HS-5 (cell line): ENCODE results near the gene VSIG8.

Source experiments
- DNase-seq: peaks from one replicate; pipeline ENCODE4 v3.0.0-alpha.2; 2012; ENCODE audit warnings: low read depth

VSIG8 gene

DNA sequence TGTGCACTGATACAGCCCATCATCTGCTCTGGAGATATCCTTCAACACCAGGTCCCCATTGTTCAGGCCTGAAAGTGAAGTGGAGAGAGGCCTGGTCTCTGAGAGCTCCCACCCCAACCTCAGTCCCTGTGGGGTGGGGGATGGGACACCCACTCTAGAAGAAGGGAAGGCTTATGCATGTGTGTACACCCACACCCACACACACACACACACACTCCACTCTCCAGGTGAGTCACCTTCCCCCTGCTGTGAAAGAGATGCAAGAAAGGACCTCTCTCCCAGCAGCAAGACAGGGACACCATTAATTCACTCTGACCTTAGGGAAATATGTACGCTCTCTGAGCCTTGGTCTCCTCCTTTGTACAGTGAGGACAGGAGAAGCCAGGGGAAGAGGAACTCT lies 5.9 kb downstream of the VSIG8 start:
- DNase-seq, result no peak

DNA sequence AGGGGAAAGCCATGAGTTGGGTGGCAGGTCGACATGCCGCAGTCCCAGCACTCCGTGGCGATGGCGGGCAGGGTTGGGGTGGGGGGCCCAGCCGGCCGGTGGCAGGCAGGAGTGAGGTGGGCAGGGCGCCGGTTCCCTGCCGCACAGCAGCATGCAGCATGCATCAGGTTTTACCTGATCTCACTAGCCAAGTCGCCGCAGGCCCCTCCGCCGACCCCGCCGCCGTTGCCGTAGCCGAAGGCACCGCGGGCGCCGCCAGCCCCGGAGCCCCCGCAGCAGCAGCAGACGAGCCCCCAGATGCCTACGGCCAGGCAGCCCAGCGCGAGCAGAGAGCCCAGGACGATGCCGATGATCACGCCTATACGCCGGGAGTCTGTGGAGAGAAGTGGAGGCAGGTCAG lies 6.7 kb downstream of the VSIG8 start:
- DNase-seq, result no peak

DNA sequence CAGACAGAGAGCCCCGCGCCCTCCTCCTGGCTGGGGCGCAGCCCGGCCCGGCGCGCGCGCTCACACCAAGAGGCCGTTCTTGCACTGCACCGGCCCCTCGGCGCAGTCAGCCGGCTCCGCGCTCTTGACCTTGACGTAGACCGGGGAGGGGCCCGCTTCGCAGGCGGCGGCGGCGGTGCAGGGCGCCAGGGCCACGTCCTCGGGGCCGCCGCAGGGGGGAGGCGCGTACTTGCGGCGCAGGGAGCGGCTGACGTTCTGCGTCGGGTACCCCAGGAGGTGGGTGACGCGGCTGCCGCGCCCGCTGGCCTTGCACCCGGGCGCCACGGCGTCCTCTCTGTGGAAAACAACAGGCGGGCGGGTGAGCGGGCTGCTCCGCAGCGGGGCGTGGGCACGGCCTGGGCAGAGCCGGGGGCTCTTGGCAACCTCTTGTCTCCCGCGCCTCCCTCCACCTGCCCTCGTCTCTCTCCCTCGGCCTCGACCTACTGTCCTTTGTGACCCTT lies 7.7 kb downstream of the VSIG8 start:
- no peak for DNase-seq

DNA sequence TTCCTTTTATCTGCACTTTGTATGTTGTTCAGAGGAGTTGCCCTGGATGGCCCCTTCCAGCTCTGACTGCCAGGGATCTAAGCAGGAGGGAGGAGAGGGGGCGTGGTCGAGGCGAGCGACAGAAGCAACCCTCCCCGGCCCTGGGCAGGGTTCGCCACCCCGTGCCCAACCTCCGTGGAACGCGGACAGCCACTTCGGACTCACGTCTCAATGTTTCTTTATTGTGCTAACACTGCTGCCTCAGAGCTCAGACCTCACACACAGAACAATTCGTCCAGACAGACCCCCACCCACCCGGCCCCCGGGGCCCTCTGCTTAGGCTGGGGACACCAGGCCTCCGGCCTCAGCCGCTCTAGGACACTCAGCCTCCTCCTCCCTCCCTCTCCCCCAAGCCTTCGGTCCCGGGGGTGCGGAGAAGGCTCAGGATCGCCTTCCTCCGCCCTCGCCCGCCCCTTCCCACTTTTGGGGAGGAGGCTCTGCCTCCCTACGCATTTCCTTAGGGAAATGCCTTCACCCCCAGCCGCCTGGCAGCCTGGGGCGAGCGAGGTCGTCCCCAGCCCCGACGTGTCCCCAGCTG lies 8.3 kb downstream of the VSIG8 start:
- DNase-seq, result no peak

DNA sequence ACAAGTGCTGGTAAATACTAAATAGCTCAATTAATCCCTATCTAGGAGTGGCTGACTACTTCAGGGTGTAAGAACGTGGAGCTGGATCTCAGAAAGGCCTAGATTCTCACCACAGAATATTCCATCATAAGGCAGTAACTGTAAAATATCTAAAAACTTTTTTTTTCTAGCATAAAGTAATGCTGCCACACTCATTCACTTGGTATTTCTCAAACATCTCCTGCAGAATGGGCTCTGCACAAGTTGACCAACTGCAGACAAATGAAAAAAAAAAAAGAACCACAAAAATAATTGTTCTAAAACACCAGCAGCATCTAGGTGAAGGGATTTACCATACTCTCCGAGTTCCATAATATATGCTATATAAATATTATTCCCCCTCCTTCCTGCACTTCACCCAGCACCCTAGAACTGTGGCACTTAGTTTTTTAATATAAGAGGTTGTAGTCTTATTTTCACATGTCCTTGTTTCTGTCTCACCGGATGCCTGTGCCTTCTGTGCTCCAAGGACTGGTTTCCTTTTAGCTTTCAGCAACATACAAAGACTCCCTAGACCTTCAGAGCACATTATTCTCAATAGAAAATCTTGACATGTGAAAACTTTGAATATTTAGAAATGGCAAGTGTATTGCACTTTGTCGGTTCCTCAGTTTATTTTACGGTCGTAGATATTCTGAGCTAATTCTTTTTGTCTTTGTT lies 8.9 kb downstream of the VSIG8 start:
- DNase-seq, result no peak

DNA sequence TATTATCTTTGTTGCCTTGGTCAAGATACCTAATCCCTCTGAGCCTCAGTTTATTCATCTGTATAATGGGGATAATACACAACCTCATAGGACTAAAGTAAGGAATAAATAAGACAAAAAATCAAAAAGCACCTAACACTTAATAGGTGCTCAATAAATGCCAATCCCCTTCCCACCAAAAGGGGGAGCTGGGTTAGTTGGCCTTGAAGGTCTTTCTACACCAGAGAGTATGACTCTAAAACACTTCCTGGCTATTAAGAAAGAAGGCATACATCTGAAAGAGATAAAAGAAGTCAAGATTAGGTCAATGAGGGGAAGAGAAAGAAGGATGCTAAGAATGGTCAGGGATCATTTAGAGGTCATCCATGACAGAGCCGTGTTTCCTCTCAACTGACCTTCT lies 11.1 kb downstream of the VSIG8 start:
- no peak for DNase-seq

DNA sequence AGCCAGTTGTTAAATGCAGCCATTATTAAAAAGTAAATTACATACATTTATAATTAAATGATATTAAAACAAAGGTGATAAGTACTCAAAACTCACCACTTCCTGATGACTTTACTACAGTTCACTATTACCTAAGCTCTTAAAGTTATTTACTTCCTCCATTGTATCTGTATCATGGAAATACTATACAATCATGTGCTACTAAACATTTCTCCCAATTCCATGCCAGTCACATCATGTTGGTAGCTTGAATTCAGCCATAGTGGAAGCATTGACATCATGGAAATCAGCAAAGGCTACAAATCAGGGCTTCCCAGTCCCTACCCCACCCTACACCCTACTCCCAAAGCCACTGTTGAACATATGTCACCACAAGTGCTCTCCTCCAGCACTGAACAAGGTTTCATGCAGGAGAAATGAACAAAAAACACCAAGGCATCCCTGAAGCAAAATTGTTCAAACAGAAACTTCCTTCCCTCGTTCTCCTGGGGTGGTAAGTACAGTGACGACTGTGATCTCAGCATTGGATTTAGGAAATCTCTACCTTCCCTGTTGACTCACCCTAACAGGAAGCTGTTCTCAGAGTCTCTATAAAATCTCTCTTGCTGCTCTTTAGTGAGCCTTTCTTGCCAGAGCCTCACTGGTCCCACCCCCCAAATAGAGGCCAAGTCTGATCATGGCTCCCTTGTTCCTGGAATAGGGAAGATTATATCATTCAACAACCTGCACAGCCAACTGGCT lies 12.7 kb downstream of the VSIG8 start:
- no peak for DNase-seq

DNA sequence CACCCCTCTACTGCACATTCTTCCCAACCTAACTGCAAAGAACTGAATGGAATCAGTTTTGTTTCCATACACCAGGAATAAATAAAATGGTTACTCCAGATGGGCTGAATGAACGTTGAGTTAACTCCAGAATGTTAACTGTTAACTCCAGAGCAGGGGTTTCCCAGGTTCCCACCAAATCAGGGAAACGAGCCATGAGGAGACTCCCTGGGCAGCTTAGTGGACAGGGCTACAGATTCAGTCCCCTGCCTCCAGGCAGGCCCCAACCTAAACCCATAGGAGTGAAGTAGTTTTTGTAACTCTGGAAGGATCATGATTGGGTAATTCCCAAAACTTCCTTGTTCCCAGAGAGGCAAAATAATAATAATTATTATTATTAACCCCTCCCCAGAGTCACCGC lies 14.1 kb downstream of the VSIG8 start:
- DNase-seq, result no peak

DNA sequence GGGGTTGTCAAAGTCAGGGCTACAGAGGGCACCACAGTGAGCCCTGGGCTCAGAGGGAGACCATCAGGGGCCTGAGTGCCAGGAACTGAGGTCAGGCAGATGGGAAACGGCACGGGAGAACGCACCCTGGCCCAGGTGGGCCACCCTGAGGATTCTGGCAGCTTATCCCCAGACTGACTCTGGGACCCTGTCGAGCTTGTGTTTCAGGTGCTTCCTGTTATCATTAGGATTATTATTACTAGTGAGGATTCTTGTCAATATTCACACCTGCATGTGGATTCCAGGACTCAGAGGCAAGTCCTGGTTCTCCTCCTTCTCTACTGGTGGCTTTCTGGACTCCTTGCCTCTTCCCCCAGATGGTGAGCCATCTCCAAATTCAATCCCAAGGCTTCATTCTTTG lies 15.2 kb downstream of the VSIG8 start:
- no peak for DNase-seq

DNA sequence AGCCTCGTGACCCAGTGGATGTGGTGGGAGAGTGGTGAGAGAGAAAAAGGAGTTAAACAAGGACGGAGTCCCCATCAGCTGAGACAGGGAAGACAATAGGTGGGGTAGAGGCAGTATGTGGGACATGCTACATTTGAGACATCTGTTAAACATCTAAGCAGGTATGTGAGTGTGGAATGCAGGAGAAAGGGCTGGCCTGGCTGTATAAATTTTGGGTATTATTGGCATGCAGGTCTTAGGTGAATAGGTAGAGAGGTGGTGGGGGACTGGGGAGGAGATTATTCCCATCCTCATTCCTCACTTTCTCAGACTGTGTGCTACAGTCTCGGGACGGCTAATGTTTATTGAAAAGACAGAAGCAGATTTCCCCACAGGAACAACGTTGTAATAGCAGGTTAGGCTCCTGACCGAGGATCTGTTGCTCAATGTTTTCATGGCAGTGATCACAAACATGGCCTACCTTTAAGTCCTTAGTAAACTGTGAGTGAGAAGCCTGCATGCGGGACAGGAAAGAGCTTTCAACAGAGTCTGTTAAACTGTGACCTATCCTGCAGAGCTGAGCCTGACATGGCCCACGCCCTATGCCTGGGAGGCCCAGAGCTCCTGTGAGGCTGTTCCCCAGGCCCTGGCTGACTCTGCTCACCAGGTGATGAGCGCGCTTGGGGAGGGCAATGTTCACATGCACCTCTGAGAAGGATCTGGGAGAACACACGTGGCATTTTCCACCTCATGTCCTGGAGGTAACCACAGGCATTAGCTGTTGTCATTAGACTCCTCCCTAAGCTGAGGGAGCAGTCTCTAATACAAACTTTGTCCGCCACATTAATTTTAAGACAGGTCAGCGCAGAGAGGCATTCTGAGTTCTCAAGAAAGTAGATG lies 16.5 kb downstream of the VSIG8 start:
- no peak for DNase-seq

DNA sequence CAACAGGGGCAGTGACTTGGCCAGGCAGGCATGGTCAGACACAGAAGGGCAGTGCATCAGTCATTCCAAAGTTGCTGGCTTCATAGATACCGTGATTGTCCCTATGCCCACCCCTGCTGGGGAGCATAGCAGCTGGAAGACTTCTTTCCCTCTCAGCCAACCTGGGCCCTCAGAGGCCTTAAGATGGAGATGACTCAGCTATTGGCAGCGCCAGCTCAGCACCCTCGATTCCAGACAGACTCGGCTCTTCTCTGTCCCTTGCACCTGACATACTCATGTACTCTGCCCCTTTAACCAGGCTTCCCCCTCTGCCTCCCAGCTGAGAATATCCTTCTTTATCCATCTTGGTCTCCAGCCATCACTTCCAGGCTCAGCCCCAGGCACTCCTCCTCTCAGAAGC lies 19.0 kb downstream of the VSIG8 start:
- no peak for DNase-seq

DNA sequence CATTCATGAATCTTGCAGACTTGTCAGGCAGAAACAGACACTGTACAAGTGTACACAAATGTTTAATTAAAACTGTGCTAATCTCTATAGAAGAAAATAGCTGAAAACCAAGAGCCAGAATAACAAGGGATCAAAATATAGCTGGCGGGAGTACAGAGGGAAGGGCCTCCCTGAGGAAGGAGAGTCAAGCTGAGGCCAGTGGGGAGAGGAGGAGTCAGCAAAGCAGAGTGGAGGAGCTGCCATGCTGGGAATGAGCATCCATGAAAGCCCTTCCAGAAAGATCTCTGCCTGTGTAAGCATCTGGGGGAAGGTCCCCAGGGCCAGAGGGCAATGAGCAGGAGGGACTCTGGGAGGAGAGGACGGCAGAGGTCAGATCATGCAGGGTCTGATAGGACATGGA lies 20.7 kb downstream of the VSIG8 start:
- DNase-seq, result no peak

DNA sequence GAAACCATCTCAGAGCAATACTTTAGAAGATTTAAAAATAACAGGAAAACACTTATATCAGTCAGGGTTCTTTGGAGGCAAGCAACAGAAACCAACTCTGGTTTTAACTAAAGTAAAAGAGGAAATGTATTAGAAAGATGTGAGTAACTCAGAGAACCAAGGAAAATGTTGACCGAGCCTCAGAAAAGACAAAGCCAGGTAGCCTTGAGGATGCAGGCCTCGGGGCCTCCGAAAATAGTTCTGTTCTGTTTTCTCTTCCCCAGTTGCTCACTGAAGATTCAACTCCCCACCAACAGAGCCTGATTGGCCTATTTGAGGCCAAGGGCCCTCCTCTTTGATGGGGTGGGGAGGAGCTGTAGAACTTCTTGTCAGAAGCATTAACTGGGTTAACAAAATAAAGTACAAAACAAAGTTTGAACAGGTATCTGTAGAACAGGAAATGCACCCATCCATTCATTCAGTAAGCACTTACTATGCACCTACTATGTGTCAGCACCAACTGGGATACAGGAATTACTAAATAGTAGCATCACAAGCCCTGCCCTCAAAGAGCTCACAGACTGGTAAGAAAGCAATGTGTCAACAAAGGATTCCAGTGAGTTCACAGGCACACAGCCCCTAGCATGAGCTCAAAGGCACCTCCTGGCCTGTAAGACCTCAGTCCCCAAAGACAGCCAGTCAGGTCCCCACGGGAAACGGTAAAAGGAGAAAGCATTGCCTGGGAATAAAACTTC lies 23.2 kb downstream of the VSIG8 start:
- no peak for DNase-seq

DNA sequence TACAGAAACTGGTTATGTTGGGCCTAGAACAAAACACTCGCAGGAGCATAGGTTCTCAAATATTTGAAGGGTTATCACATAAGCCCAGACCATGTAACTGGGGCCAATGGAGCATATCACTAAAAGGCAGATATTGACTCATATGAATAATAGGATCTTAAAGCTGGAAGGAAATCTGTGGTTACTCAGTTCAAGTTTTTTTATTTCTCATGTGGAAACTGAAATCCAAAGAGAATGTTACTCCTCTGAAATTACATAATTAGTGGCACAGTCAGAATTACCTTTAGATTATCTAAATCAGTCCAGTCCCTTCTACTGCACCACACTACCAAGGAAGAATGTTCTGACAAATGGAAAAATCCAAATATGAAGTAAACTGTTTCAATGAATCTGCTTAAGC lies 23.7 kb downstream of the VSIG8 start:
- no peak for DNase-seq

DNA sequence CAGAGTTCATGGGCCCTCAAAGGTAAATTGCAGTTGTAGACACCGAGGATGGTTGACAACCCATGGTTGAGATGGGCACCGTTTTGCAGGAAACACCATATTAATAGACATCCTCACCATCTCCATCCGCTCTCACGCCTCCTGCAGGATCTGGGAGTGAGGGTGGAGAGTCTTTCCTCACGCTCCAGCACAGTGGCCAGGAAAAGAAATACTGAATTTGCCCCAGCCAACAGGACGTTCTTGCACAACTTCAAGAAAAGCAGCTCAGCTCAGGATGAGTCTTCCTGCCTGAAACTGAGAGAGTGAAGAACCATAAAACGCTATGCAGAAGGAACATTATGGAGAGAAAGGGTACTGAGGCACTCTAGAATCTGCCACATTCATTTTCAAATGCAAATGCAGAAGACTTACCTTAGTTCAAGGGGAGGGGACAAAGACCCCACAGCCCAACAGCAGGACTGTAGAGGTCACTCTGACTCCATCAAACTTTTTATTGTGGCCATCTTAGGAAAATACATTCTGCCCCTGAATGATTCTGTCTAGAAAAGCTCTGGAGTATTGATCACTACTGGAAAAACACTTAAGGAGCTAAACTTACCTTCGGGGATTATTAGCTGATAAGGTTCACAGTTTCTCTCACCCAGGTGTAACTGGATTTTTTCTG lies 26.5 kb downstream of the VSIG8 start:
- no peak for DNase-seq

DNA sequence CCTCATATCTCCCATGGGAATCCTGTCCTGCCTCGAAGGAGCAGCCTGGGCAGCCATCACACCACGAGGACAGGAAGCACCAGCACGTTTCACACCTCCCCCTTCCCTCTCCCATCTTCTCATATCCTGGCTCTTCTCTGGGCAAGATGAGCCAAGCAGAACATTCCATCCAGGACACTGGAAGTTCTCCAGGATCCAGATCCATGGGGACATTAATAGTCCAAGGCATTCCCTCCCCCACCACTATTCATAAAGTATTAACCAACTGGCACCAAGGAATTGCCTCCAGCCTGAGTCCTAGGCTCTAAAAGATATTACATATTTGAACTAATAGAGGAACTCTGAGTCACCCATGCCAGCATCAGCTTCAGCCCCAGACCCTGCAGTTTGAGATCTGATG lies 27.1 kb downstream of the VSIG8 start:
- DNase-seq, result no peak

DNA sequence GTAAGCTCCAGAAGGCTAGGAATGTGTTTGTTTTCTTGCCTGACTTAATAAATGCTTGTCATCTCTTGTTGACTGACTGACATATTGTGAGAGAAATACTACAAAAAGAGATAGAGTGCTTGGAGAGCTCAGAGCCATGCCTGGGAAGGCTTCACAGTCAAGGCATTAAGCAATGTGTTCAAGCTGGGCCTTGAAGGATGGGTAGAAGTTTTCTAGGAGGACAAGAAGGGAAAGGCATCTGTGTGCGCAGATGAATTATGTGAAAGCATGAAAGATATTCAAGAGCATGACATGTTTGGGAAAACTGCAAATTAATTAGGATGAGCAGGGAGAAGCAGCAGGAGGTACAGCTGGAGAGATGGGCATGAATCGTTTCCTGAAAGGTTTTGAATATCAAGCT lies 30.1 kb downstream of the VSIG8 start:
- no peak for DNase-seq

DNA sequence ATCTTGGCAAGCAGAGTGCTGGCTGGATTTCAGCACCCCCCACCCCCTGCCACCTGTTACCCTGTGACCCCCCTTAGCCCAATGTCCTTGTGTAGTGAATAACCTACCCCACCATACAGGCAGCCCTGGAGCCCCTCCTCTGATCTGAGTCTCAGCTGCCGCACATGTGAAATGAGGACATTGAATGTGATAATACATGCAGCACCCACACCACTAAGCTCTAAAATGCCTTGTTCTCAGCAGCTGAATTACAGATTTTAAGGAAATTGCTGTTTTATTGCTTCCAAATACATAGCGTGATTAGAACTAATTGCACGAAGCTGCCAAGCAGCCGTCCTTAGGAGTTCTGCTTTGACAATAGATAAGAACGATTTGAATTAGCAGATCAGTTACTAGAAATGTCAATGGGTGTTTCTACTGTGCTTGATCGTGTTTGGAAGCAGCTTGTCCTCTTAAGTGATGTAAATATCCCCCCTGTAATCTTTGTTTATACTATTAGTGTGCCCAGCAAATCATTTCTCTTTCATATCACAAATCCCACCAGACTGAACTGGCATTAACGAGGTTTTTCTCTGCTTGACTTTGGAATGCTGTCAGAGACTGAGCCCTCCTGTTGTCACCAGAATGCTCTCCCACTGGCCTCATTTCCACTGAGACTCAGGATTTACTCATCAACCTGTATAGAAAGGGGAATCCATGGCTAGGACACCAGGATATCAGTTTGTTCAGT lies 30.9 kb downstream of the VSIG8 start:
- no peak for DNase-seq

DNA sequence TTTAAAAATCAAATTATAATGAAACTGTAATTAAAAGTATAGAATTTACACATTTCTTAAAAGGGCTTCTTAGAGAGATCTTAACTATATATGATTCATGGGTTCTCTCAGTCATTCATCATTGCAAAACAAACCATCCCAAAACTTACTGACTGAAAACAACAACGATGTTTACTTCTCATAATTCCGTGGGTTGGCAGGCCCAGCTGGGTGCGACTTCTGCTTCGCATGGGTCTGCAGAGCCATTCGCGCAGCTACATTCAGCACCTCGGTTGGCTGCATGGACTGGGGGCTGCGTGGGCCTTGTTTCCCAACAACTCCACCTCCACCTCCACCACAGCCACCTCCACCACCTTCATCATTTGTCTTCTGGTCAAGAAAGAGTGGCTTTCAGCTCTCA lies 31.7 kb downstream of the VSIG8 start:
- DNase-seq, result no peak

DNA sequence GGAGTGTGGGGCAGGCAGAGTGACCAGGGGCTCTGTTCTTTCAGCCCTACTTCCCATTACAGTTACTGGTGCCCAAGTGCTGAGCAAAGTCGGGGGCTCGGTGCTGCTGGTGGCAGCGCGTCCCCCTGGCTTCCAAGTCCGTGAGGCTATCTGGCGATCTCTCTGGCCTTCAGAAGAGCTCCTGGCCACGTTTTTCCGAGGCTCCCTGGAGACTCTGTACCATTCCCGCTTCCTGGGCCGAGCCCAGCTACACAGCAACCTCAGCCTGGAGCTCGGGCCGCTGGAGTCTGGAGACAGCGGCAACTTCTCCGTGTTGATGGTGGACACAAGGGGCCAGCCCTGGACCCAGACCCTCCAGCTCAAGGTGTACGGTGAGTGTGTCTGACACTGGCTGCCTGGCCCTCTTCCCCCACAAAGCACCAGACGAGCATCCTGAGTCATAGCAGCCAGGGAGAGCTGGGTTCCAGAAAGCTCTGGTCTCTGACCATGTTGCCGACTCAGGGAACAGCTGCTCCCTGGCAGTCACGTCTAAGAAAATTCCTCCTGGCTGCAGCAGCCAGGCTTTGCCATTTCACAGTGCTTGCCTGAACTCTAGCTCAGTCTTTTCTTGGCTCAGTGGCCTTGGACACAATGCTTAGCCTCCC lies 32.5 kb downstream of the VSIG8 start:
- no peak for DNase-seq
